CD4-positive, alpha-beta T cell (primary cell): Measurements from ENCODE around the gene ULK4. TPM values are rescaled to one million over a fixed set of nuclear protein-coding genes. Genes with fewer than 3 reads are reported as not detected.
"Not testable (repeated sequence)": the region's sequence is repeated elsewhere in the genome, so short reads cannot be mapped to it uniquely, and the experiment has no call there.

Experiments used
- ATAC-seq: fragments of 200-7000 bp; cut with Tn5 transposase; one replicate; pipeline ENCODE4 v1.10.0; 2022; ENCODE audit warnings: mild to moderate bottlenecking; ENCODE audit not compliant: poor library complexity
- CTCF ChIA-PET: fragments of 350-600 bp; sonication (Branson Sonifier 250); formaldehyde crosslinking; loops from one replicate; lab custom pipeline; 2021; ENCODE audit warnings: antibody characterized with exemption, inconsistent platforms; lab: Charles Lee
- POLR2A ChIA-PET: fragments of 350-600 bp; sonication (Branson Sonifier 250); formaldehyde crosslinking; loops from one replicate; lab custom pipeline; 2021; ENCODE audit warnings: antibody characterized with exemption, inconsistent platforms; lab: Charles Lee
- DNase-seq, 14 experiments: peaks; one replicate each; pipeline ENCODE4 v3.0.0-alpha.2; 2013 to 2020; ENCODE audit warnings: mixed read lengths in 2 of 14
- H3K27ac ChIP-seq, 2 donors: one replicate each; pipeline versions ENCODE4 v1.5.1 to v1.7.0; 2013; ENCODE audit warnings: low read length in 2 of 2, low read depth in 1 of 2, mild to moderate bottlenecking in 1 of 2
- H3K27me3 ChIP-seq, 2 experiments: 1 replicate in 1 of 2; 2 replicates in 1 of 2; pipeline versions ENCODE4 v1.6.1 to v1.7.0; 2013; ENCODE audit warnings: low read length in 2 of 2, control low read depth in 1 of 2, mild to moderate bottlenecking in 1 of 2, moderate library complexity in 1 of 2; ENCODE audit not compliant: insufficient read depth in 2 of 2, control insufficient read depth in 1 of 2
- H3K36me3 ChIP-seq: one replicate; pipeline ENCODE4 v1.6.1; 2013; ENCODE audit warnings: low read length, control low read depth; ENCODE audit not compliant: insufficient read depth
- H3K4me1 ChIP-seq: one replicate; pipeline ENCODE4 v1.6.1; 2013; ENCODE audit warnings: low read length, control low read depth; ENCODE audit not compliant: insufficient read depth
- H3K4me3 ChIP-seq: one replicate; pipeline ENCODE4 v1.5.1; 2013; ENCODE audit warnings: mild to moderate bottlenecking, low read length, moderate library complexity
- H3K9me3 ChIP-seq, 2 experiments: 1 replicate in 1 of 2; 2 replicates in 1 of 2; pipeline versions ENCODE4 v1.6.1 to v1.7.0; 2013; ENCODE audit warnings: low read length in 2 of 2, mild to moderate bottlenecking in 2 of 2, control low read depth in 1 of 2, moderate library complexity in 1 of 2; ENCODE audit not compliant: control insufficient read depth in 1 of 2, insufficient read depth in 1 of 2
- H3K27ac Mint-ChIP-seq: one replicate; pipeline ENCODE4 v1.8.0; 2020; ENCODE audit warnings: mixed read lengths
- H3K27me3 Mint-ChIP-seq: one replicate; pipeline ENCODE4 v1.8.0; 2021; ENCODE audit warnings: mixed read lengths
- H3K36me3 Mint-ChIP-seq: one replicate; pipeline ENCODE4 v1.8.0; 2021; ENCODE audit warnings: low read depth, mixed read lengths
- H3K4me1 Mint-ChIP-seq: one replicate; pipeline ENCODE4 v1.8.0; 2021; ENCODE audit warnings: low read depth, mixed read lengths
- H3K4me3 Mint-ChIP-seq: one replicate; pipeline ENCODE4 v1.8.0; 2020; ENCODE audit warnings: mild to moderate bottlenecking, mixed read lengths
- H3K9me3 Mint-ChIP-seq: one replicate; pipeline ENCODE4 v1.8.0; 2020; ENCODE audit warnings: mixed read lengths
- CTCF ChIP-seq: fragments of 200-600 bp; IDR thresholded peaks from one replicate; pipeline ENCODE4 v1.8.0; 2022; ENCODE audit warnings: antibody characterized with exemption, mild to moderate bottlenecking
- intact Hi-C, 2 experiments: fragments of 100-400 bp; cut with DNase I in 1 of 2; cut with micrococcal nuclease in 1 of 2; formaldehyde crosslinking; loops; one replicate each; pipeline versions ENCODE4 v1.15.1 to v1.9.0; 2023 to 2025; cut with DNase I, micrococcal nuclease
- total RNA-seq, 174 experiments: library from RNA in 2 of 174; stranded (reverse) in 2 of 174; gene quantifications; one replicate each; pipeline ENCODE4 v1.2.3 and lab custom pipeline; 2021 to 2026

The ULK4 gene
- total RNA-seq, 2 experiments from 2014 or later, result 23.8 to 28.6 TPM

- no peak for ATAC-seq
- H3K4me3 ChIP-seq, result no peak overlapping the region
- no peaks in the 10 kb centered on the region for H3K27me3 ChIP-seq
- H3K36me3 ChIP-seq, result no peaks in the 10 kb centered on the region
- no peak for TF ChIP-seq CTCF
- H3K36me3 Mint-ChIP-seq, result no peaks in the 10 kb centered on the region
- no peak overlapping the region for H3K4me3 Mint-ChIP-seq
- H3K4me1 Mint-ChIP-seq, result no peaks in the 10 kb centered on the region
- H3K27ac Mint-ChIP-seq, result no peak overlapping the region
- no peaks in the 10 kb centered on the region for H3K9me3 Mint-ChIP-seq
- intact Hi-C loops, result no loop called here
- no peak for DNase-seq
- H3K4me1 ChIP-seq, result no peaks in the 10 kb centered on the region
- no peaks in the 10 kb centered on the region for H3K27me3 Mint-ChIP-seq
- H3K9me3 ChIP-seq, result no peaks in the 10 kb centered on the region
- POLR2A ChIA-PET, result no interaction called here
- H3K27ac ChIP-seq, result no peak overlapping the region
- CTCF ChIA-PET, result no interaction called here
Observed at GRCh38 chr3:41987627-41988026, 25.7 kb upstream of the ULK4 start.

GRCh38 chr3:41986561-41986960, 24.7 kb upstream of the ULK4 start:
- no peaks in the 10 kb centered on the region for H3K36me3 Mint-ChIP-seq
- no peak overlapping the region for H3K27ac ChIP-seq
- H3K27ac Mint-ChIP-seq, result no peak overlapping the region
- no peaks in the 10 kb centered on the region for H3K4me1 ChIP-seq
- no peak for ATAC-seq
- H3K4me1 Mint-ChIP-seq, result no peaks in the 10 kb centered on the region
- no peak overlapping the region for H3K4me3 Mint-ChIP-seq
- DNase-seq, result no peak
- no peaks in the 10 kb centered on the region for H3K27me3 ChIP-seq
- no peaks in the 10 kb centered on the region for H3K36me3 ChIP-seq
- no peaks in the 10 kb centered on the region for H3K27me3 Mint-ChIP-seq
- POLR2A ChIA-PET, result no interaction called here
- intact Hi-C loops, result no loop called here
- no peaks in the 10 kb centered on the region for H3K9me3 Mint-ChIP-seq
- no peaks in the 10 kb centered on the region for H3K9me3 ChIP-seq
- TF ChIP-seq CTCF, result no peak
- no peak overlapping the region for H3K4me3 ChIP-seq
- CTCF ChIA-PET, result interaction anchor here (0.8 kb wide), 1 partner anchor 13 kb away, joined by 3 read pairs; no protein-coding TSS in a partner anchor

GRCh38 chr3:41985018-41985417, 23.1 kb upstream of the ULK4 start:
- no peak overlapping the region for H3K4me3 ChIP-seq
- H3K4me1 ChIP-seq, result no peaks in the 10 kb centered on the region
- no peaks in the 10 kb centered on the region for H3K36me3 ChIP-seq
- Mint-ChIP-seq H3K27ac (no peak overlapping the region), H3K36me3 (no peaks in the 10 kb centered on the region), H3K4me3 (no peak overlapping the region), H3K27me3 (no peaks in the 10 kb centered on the region), H3K9me3 (no peaks in the 10 kb centered on the region), H3K4me1 (no peaks in the 10 kb centered on the region)
- no peaks in the 10 kb centered on the region for H3K27me3 ChIP-seq
- ChIA-PET POLR2A (no interaction called here), CTCF (no interaction called here)
- intact Hi-C loops, result no loop called here
- no peak overlapping the region for H3K27ac ChIP-seq
- DNase-seq, result no peak
- no peak for ATAC-seq
- no peaks in the 10 kb centered on the region for H3K9me3 ChIP-seq
- no peak for TF ChIP-seq CTCF

- H3K27me3 Mint-ChIP-seq, H3K36me3 Mint-ChIP-seq, H3K9me3 Mint-ChIP-seq, ATAC-seq, H3K9me3 ChIP-seq, H3K4me3 ChIP-seq, H3K27me3 ChIP-seq, H3K27ac Mint-ChIP-seq, H3K4me3 Mint-ChIP-seq, H3K4me1 ChIP-seq, H3K36me3 ChIP-seq, POLR2A ChIA-PET, H3K4me1 Mint-ChIP-seq, intact Hi-C loops, H3K27ac ChIP-seq, CTCF ChIA-PET, DNase-seq: not testable (repeated sequence)
Observed at GRCh38 chr3:41983091-41983490, 21.2 kb upstream of the ULK4 start.

GRCh38 chr3:41977401-41977800, 15.5 kb upstream of the ULK4 start:
- H3K4me1 ChIP-seq, DNase-seq, H3K27me3 ChIP-seq, H3K9me3 Mint-ChIP-seq, ATAC-seq, H3K27ac Mint-ChIP-seq, H3K9me3 ChIP-seq, H3K36me3 Mint-ChIP-seq, H3K27ac ChIP-seq, intact Hi-C loops, CTCF ChIA-PET, H3K4me3 ChIP-seq, H3K27me3 Mint-ChIP-seq, H3K4me3 Mint-ChIP-seq, H3K4me1 Mint-ChIP-seq, H3K36me3 ChIP-seq: not testable (repeated sequence)
- POLR2A ChIA-PET, result interaction anchor here (0.5 kb wide), 1 partner anchor 38 kb away, joined by 4 read pairs; no protein-coding TSS in a partner anchor
